Central memory CD4-positive, alpha-beta T cell (primary cell): Measurements from ENCODE around the gene GPER1.

Experiments used
- DNase-seq: peaks from one replicate; pipeline ENCODE4 v3.0.0; 2022

Gene GPER1

GRCh38 chr7:1090686-1091643, 3.1 kb downstream of the GPER1 start:
- no peak for DNase-seq

GRCh38 chr7:1091644-1092027, 3.7 kb downstream of the GPER1 start:
- DNase-seq: no peak

- no peak for DNase-seq
Measured at GRCh38 chr7:1092161-1092632, 4.3 kb downstream of the GPER1 start.

GRCh38 chr7:1092806-1093501, 5.0 kb downstream of the GPER1 start:
- no peak for DNase-seq

GRCh38 chr7:1093502-1093843, 5.6 kb downstream of the GPER1 start:
- DNase-seq: no peak

GRCh38 chr7:1093916-1094508, 6.1 kb downstream of the GPER1 start:
- no peak for DNase-seq

GRCh38 chr7:1094870-1095269, 7.0 kb downstream of the GPER1 start:
- DNase-seq: no peak

- no peak for DNase-seq
Measured at GRCh38 chr7:1095621-1096155, 7.8 kb downstream of the GPER1 start.

- no peak for DNase-seq
Measured at GRCh38 chr7:1096156-1097119, 8.5 kb downstream of the GPER1 start.

GRCh38 chr7:1097120-1097504, 9.2 kb downstream of the GPER1 start:
- no peak for DNase-seq

GRCh38 chr7:1098243-1099153, 10.6 kb downstream of the GPER1 start:
- DNase-seq: no peak

- DNase-seq: no peak
Measured at GRCh38 chr7:1099154-1099542, 11.2 kb downstream of the GPER1 start.

GRCh38 chr7:1099637-1100036, 11.7 kb downstream of the GPER1 start:
- no peak for DNase-seq

- no peak for DNase-seq
Measured at GRCh38 chr7:1100386-1100785, 12.5 kb downstream of the GPER1 start.

- DNase-seq: no peak
Measured at GRCh38 chr7:1100834-1101562, 13.1 kb downstream of the GPER1 start.

GRCh38 chr7:1101563-1102431, 13.9 kb downstream of the GPER1 start:
- no peak for DNase-seq

- DNase-seq: no peak
Measured at GRCh38 chr7:1103009-1103788, 15.3 kb downstream of the GPER1 start.

- DNase-seq: no peak
Measured at GRCh38 chr7:1103789-1104515, 16.0 kb downstream of the GPER1 start.
